ENCODE results near the gene WLS.
A peak's percentile ranks its signal among the peaks of the same experiment; 100 is the strongest.
"Not testable (repeated sequence)": the region's sequence is repeated elsewhere in the genome, so short reads cannot be mapped to it uniquely, and the experiment has no call there.

WLS gene

DNA sequence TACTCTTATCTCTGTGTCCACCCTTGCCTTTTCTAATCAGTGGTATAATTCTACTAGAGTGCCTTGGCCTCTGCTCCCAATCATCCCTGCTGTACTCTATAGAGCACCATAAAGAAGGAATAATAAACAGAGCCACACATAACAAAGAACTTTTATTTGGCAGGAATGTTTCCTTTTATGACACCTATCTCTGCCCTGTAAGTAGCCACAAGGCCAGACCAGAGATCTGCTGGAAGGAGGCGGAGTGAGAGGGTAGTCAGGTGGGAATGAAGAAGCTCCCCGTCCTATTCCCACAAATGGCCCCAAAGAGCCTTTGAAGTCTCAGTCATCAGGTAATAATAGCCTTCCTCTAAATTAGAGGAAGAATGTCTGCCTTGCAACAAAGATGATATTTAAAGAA is 32.7 kb downstream of the WLS start:
- DNase-seq (ENCODE audit: low read depth): no peak

DNA sequence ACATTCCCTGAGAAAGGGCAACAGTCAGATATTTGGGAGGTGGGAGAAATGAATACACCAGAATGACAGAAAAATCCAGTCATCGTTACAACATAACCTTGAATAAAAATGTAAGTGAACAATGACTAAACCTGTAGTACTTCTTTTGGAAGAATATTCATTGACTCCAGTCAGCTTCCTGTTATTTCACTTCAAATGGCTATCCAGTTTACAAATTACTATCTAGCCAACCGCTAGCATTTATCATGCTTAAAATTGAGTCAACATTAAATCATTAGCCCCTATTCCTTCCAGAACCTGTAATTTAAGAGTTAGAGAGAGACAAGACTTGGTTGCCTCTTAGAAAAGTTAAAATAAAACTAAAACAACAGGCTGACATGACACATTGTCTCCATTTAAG is 33.6 kb downstream of the WLS start:
- DNase-seq (ENCODE audit: low read depth): no peak

DNA sequence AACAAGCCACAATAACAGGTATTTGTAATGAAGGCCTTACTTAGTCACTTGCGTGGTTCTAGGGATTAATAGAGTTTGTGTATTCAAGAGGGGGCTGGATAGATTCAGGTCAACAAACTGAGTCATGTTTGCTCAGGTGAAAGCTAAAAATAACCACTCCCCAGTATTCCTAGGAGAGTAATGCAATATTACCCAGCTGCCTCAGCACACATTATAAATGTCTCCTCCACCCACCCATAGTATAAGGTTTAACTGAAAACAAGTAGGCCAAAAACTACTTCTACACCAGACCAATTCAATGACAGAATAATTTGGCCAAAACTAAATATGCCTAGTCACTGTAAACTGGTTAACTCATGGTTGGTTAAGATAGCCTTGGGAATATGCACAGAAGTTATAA is 34.4 kb downstream of the WLS start:
- no peak for DNase-seq (ENCODE audit: low read depth)

DNA sequence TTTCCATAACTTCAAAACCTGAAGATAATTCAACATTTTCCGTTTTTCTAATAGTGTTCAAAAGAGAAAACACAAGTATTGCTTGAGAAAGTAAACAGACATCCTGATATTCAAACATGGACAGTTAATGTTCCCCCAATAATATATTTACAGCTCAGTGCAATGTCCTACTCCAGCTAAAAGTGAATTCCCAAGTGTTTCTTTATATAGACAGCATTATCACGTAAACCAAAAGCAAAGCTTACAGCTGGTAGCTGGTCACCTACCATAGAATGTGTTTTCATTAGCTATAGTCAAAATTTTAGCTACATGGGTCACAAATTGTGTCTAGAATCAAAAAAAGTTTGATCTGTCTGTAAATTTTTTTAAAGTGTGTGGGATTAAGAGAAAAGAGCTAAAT is 34.9 kb downstream of the WLS start:
- no peak for DNase-seq (ENCODE audit: low read depth)

DNA sequence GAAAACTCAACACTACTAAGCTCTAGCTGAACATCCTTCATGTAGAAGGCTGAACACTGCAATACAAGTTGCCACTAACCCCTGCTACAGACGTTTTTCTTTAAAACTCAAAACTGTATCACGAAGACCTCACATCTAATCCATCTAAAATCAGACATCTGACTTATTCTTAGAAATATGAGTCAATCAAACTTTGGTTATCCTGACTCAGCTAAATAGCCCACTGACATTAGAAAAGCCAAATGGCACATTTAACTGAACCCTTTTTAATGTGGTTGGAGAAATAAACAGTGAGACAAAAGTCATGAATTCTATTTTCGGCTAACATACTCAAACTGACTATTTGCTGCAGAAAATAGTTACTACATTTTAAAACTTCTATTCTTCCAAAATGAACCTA is 35.6 kb downstream of the WLS start:
- no peak for DNase-seq (ENCODE audit: low read depth)

DNA sequence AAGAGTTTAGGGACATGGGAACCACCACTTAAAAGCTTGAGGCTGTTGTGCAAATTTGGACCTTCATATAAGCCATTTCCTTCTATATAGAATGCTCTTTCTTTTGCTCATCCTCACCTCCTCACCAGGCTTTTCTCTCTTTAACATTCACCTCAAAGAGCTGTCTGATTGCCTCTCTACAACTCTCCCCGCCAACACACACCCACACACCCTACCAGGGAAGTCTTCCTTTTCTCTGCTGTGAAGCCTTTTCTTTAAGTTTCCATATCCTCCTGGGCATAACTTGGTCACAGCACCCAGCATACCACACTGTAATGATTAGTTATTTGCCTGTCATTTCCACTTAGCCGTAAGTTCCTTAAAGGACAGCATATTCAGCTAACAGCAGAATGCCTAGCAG is 40.6 kb downstream of the WLS start:
- no peak for DNase-seq (ENCODE audit: low read depth)

DNA sequence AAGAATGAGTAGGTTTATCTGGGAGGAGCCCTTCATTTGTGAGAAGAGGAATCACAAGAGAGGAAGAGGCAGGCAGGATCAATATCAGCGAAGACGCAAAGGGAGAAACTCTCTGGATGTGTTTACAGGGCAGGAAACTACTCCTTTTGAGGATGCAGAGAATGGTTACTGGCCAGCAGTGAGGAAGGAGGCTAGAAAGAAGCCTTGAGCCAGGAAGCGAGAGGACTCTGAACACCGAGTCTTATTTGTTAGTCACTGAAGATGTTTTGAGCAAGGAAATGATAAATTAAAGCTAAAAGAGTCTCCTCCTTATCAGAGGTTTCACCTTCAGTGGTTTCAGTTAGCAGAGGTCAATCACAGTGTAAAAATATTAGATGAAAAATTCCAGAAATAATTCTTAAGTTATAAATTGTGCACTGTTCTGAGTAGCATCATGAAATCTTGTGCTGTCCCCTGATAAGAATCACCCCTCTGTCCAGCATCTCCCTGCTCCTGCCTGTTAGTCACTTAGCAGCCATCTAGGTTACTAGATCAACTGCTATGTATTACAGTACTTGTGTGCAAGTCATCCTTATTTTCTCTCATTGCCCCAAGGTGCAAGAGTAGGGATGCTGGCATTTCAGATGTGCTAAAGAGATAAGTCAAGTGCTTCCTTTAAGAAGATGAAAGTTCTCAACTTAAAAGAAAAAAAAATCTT is 43.5 kb downstream of the WLS start:
- no peak for DNase-seq (ENCODE audit: low read depth)

DNA sequence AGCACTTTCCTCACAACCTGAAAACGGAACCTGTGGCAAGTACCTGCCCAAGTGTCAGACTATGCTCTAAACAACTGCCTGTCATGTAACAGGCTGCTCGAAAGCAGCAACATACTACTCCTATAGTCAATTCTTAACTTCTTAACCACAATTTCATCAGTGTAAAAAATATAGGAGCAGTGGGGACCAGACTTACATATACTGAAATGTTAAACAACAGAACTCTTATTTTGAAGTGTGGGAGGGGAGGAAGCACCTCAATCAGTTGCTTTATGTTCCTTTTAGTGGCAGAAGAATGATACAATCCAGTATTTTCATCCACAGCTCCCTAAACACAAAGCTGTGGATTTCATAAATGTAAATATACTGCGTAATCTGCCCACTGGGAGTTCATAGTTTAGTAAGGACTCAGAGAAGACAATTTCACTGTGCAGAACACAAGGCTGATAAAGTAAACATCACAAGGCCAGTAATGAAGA is 44.2 kb downstream of the WLS start:
- peak; percentile 72 for DNase-seq (ENCODE audit: low read depth)

DNA sequence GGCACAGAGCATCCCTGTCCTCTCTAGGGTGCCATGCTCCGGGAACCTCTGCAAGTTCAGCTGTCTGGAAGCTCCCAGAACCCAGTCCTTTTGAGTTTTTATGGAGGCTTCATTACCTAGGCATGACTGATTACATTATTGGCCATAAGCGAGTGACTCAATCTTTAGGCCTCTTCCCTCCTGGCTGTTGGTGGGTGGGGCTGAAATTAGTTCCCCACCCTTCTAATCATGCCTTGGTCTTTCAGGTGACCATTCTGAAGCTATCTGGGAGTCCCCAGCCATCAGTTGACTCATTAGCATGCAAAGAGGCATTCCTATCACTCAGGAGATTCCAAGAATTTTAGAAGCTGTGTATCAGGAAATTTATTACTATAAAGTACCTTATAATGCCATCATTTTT is 46.6 kb downstream of the WLS start:
- DNase-seq (ENCODE audit: low read depth): no peak

DNA sequence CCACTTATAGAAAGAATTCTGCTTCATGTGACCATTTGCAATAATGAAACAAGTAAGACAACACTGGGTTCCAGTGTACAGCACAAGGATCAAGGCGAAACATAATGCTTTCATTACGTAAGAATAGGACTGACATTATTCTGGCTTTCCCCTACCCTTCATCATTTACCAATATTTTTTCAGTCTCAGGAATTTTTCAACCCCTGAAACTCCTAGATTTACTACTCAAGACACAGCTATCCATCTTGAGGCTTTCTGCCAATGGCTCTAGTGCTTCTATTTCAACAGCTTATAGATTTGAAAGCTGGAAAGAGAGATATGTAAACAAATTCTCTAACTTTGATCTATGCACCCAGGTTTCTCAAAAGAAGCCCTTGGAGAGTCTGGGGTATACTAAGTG is 48.4 kb downstream of the WLS start:
- peak; percentile 54 for DNase-seq (ENCODE audit: low read depth)

DNA sequence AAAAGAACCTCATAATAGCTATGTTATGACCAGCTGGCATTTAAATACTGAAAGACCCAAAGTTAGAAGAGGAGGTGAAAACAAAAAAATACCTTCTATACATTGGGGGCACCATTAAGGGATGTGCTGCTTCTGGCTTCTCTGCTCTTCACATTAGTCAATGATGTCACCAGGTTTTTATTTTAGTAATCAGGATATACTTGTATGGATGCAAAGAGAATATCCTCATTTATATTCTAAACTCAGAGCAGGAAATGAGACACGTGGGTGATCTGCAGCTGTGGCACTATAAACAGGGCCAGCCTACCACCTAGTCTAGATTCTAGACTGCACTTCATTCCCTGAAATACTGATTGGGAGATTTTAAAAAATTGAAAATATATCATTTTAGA is 51.2 kb downstream of the WLS start:
- no peak for DNase-seq (ENCODE audit: low read depth)

DNA sequence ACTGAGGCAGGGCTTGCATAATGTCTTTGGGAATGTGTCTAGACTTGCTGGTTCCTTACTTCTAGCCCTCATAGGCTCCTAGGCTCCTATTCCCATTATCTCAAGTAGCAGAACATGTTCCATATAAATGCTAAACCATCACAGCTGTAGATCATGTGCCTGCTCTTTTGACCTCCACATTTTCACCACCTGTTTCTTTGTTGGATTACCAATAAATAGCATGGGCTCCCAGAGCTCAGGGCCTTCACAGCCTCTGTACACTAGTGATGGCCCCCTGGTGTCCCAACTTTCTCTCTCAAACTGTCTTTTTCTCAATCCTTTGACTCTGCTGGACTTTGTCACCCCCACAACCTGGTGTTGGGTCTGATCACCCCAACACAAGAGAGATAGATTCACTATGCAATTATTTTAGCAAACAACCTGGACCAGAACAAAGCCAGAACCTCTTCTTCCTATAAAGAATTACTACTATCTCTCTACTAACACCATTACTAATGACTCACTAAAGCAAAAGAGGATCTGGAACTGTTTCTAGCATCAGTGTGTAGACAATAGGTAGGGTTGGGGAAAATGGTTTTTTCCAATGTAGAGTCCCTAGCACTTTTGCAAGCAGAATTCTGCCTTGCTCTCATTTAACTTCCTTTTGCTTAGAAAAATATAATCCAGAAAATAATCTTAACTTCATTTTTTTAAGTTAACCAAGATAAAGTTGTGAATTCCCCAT is 51.7 kb downstream of the WLS start:
- DNase-seq (ENCODE audit: low read depth): no peak

DNA sequence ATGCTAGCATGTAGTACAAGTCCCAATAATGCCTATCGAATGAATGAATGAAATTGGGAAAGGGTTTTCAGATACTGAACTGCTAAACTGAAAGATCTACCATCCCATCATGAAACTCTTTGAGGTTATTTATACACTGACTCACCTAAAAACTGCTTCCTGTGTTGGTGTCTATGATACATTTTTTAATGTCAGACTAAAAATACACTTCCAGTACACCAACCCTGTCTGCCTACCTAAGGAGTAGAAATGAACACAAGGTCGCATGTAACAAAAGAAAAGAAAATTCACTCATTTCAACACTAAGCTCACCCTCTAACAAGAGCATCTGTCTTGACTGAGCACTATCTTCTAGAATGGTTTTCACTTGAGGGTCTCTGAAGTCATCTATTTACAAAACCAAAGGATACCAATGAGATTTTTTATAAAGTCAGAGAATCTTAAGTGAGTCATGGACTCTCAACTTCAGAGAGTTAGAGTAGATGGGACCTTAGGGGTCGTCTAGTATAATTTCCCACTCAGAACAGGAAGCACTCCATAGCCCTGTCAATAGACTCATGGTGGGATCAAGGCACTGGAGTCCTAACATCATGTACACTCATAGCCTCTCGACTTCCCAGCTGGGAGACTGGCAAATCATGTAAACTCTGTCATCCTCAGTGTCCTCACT is 53.4 kb downstream of the WLS start:
- no peak for DNase-seq (ENCODE audit: low read depth)

DNA sequence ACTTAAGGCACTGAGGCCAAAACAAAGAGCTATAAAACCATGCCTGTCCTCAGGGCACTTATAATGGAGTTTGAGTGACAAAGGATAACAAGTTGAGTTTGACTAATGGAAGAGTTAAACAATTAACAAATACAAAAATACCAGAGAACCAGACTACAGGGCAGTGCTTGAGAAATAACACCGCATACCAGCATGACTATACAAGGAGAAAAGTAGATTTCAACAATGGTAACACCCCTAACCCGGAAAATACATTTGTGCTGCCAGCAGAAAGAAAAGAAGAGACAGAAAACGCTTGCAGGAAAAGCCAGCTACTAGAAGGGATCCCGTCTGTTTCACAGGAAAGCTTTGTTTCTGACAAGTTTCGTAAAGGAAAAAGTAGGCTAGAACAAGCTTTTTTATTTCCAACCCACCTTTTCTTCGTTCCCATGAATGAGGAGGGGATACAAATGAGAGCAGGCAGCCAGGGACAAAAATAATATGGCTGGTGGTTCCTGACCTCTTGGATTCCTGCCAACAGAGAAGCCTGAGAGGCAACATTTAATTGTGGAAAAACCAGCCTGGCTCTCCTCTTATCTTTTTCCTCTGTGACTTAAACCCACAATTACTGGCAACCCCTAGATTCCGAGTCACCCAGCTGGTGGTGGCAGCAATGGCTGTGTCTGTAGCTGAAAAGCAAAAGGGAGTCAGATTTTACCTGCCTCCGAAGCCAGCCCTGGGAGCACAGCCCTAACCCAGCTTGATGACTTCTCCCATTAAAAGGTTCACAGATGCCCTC is 56.5 kb downstream of the WLS start:
- DNase-seq (ENCODE audit: low read depth): peak; percentile 43

DNA sequence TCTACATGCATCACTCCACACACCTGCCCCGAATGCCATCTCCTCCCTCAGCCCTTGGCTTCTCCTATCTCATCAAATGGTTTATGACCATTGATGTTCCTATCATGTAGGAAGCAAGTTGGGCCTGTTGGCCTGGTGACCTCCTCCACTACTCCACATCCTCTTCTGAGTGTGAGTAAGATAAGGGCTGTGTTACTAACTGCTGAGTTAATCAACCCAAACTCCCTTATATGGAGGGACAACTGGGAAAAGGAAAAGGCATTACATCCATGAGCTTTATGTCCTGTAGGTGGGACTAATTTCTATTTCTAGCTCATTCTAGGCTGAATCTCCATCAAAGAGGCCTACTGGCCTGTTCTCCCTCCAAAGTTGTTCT is 57.6 kb downstream of the WLS start:
- no peak for DNase-seq (ENCODE audit: low read depth)

DNA sequence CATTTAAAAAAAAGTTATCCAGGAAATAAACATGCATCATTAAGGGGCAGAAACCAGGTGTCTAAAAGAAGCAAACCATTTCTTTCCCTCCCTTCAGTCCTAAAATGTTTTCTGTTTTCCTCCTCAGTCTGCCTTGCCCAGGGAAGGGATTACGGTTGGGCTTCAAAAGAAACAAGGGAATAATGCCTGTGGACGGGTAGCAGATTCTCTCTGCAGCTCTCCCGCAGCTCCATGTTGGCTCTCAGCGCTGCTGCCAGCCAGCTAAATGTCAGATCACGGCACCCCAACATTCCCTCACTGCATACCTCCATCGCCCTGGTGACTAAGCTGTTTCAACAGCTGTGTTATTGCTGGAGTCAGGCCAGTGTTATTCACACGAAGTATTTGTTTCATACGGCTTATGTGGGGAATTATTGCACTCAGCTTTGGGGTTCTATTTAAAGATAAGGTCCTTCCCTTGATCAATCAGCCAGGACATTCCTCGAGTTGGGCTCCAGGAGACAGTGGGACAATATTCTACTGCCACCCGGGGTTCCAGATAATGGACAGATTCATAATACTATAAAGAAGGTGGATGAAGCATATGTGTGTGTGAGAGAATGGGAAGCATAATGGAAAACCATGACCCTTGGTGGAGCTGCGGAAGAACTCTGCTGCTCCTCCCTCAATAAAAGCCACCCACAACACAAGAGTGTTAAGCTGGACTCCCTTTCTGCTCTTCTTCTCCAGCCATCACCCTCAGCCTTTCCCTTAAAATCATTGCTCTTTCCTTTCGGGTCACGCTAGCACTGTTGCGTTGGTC is 58.2 kb downstream of the WLS start:
- peak; percentile 95 for DNase-seq (ENCODE audit: low read depth)

DNA sequence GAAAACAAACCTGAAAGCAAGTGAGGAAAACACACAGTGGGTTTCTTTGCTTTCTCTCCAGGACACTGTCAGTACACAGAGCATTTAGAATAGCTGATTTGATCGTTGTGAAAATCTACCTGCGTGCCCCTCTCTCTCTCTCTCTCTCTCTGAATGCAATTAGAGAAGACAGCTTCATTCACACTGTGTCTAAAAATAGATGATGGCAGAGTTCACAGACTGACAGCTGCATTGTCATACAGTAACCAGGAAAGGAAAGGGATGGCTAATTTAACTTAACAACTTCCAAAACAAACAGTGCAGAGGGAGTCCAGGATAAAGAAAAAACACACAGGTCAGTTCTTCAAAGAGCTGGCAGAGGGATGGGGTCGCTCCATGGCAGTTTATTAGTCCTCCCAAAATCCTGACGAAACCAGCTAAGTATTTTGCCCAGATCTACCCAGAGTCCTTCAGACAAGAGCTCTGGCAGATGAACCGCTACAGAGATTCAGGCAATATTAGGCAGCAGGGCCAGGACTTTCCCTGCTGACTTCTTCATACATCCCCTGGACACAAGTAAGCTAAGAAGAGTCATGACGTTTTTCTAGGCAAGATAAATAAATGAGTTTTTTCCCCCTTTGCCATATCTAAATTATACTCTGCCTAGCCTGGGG is 58.9 kb downstream of the WLS start:
- peak; percentile 63 for DNase-seq (ENCODE audit: low read depth)

DNA sequence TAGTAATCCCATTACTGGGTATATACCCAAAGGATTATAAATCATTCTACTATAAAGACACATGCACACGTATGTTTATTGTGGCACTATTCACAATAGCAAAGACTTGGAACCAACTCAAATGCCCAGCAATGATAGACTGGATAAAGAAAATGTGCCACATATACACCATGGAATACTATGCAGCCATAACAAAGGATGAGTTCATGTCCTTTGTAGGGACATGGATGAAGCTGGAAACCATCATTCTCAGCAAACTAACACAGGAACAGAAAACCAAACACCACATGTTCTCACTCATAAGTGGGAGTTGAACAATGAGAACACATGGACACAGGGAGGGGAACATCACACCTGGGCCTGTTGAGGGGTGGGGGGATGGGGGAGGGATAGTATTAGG is 60.5 kb downstream of the WLS start:
- DNase-seq (ENCODE audit: low read depth): not testable (repeated sequence)

DNA sequence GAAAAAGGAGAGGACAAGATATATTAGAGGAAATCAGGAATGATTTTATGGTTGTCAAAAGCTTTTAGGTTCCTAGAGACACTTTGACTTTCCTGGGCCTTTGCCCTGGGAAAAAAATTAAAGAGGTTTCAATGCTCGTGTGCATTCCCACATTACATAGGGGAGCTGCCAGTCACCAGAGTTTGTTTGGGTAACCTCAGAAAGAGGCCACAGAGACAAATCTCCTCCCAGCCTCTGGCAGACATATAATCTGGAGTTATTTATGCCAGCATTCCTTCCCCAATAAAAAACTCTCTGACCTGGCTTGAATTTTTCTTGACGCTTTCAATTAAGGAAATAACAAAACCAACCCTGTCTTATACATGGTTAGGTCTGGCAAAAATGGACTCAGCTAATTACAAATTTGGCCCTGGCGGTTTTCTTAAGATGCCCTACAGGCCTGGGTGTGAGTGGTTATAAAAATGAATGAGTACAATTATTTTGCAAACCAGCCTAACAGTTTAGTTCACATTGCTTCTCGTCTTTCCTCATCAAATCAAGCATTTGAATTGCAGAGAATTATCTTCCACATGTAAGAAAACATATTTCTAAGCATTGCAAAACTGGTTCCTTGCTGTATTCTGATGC is 63.7 kb downstream of the WLS start:
- peak; percentile 68 for DNase-seq (ENCODE audit: low read depth)

DNA sequence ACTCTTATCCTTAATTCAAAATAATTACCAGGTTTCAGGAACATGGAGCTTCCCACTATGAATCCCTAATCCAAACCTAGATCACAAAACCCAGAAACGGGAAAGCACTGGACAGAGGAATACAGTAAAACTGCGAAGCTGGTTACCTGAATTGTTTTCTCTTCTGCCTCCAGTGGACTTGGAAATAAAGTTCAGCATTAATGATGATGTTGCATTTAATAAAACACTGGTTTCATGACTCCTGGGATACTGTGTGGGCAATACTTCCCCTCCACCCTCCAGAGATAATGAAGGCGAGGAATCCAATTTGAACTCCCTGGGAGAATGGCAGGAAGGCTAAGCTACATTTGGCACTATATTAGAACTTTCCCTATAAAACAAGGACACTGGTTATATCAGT is 65.1 kb downstream of the WLS start:
- no peak for DNase-seq (ENCODE audit: low read depth)

DNA sequence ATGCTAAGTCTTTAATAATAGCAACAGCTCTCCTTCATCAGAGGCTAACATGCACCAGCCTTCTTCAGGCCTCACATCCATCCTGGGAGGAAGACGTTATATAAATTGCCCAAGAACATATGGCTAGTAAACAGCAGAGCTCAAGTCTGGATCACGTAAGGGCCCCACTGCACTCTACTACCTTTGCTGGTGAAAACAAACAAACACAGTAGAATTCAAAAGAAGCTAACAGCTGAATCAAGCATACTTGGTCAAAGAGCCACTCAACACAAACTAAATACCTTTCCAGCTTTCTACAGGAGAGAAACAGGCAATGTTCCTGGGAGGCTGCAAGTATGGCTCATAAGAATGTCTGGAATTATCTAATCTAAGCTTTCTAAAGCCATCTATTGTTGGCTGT is 66.0 kb downstream of the WLS start:
- DNase-seq (ENCODE audit: low read depth): no peak
